Measurements from ENCODE around the gene MFN2. TPM values are rescaled to one million over a fixed set of nuclear protein-coding genes. Genes with fewer than 3 reads are reported as not detected.

Gene MFN2
- total and polyA plus RNA-seq, 4 donors, result 17.2 to 87.8 (median 43.2) TPM

GRCh38 chr1:12034381-12034801 is 54.1 kb downstream of the MFN2 start:
- no peak overlapping the region for H3K27ac ChIP-seq (ENCODE audit: low read depth in 1 of 2, low read length in 2 of 2)
- WGBS, result 74% methylated on average over 7 of the region's 7 CpGs
- TF ChIP-seq ZBTB33 (IDR thresholded peaks at IDR 0.05) (no peak), GABPA (IDR thresholded peaks at IDR 0.05 in 1 of 2, conservative IDR thresholded peaks at IDR 0.05 in 1 of 2) (no peak), FOXA1 (IDR thresholded peaks at IDR 0.05) (no peak), HNF4A (conservative IDR thresholded peaks at IDR 0.05) (peak in 1 of 2 donors; percentile 4), EGR1 (IDR thresholded peaks at IDR 0.05; ENCODE audit: low read depth in 2 of 2) (no peak), ATF3 (IDR thresholded peaks at IDR 0.05) (no peak), MAX (IDR thresholded peaks at IDR 0.05) (no peak), REST (IDR thresholded peaks at IDR 0.05) (no peak), NR2F2 (IDR thresholded peaks at IDR 0.05) (no peak), JUND (IDR thresholded peaks at IDR 0.05) (no peak), TAF1 (conservative IDR thresholded peaks at IDR 0.05) (no peak), SP1 (IDR thresholded peaks at IDR 0.05) (no peak), RAD21 (IDR thresholded peaks at IDR 0.05) (no peak), CTCF (IDR thresholded peaks at IDR 0.05; ENCODE audit: low read depth, low read length, missing input control) (no peak), RXRA (IDR thresholded peaks at IDR 0.05) (peak in 1 of 2 donors; percentile 6)
- H3K4me3 ChIP-seq (ENCODE audit: low read depth in 1 of 3, low read length in 3 of 3), result no peak overlapping the region
- peaks cover 0 to 4% (median 1%) of the 10 kb centered on the region in 4 donors for H3K4me1 ChIP-seq (ENCODE audit: control insufficient read depth in 4 of 4, insufficient read depth in 4 of 4, low read length in 3 of 4)
- DNase-seq (ENCODE audit: low spot score), result no peak
- H3K27me3 ChIP-seq (ENCODE audit: control insufficient read depth in 4 of 4, insufficient read depth in 4 of 4, low read length in 3 of 4), result no peaks in the 10 kb centered on the region
- peaks cover 0 to 18% (median 6%) of the 10 kb centered on the region in 4 donors for H3K36me3 ChIP-seq (ENCODE audit: control insufficient read depth in 4 of 4, insufficient read depth in 3 of 4, low read depth in 1 of 4, low read length in 3 of 4)
- no peak overlapping the region for H3K9ac ChIP-seq (ENCODE audit: low read depth in 1 of 2, low read length in 2 of 2)
- H3K9me3 ChIP-seq (ENCODE audit: control insufficient read depth in 4 of 4, low read length in 3 of 4), result no peaks in the 10 kb centered on the region

GRCh38 chr1:12035312-12035711 is 55.1 kb downstream of the MFN2 start:
- TF ChIP-seq TAF1 (conservative IDR thresholded peaks at IDR 0.05) (no peak), ATF3 (IDR thresholded peaks at IDR 0.05) (no peak), REST (IDR thresholded peaks at IDR 0.05) (no peak), ZBTB33 (IDR thresholded peaks at IDR 0.05) (no peak), GABPA (IDR thresholded peaks at IDR 0.05 in 1 of 2, conservative IDR thresholded peaks at IDR 0.05 in 1 of 2) (no peak), JUND (IDR thresholded peaks at IDR 0.05) (no peak), FOXA2 (IDR thresholded peaks at IDR 0.05) (no peak), NR2F2 (IDR thresholded peaks at IDR 0.05) (no peak), SP1 (IDR thresholded peaks at IDR 0.05) (no peak), FOXA1 (IDR thresholded peaks at IDR 0.05) (no peak), MAX (IDR thresholded peaks at IDR 0.05) (no peak), HNF4A (conservative IDR thresholded peaks at IDR 0.05) (no peak)
- Histone ChIP-seq H3K27ac (ENCODE audit: low read depth in 1 of 2, low read length in 2 of 2) (no peak overlapping the region), H3K9me3 (ENCODE audit: control insufficient read depth in 4 of 4, low read length in 3 of 4) (no peaks in the 10 kb centered on the region), H3K27me3 (ENCODE audit: control insufficient read depth in 4 of 4, insufficient read depth in 4 of 4, low read length in 3 of 4) (no peaks in the 10 kb centered on the region), H3K4me3 (ENCODE audit: low read depth in 1 of 3, low read length in 3 of 3) (no peak overlapping the region), H3K9ac (ENCODE audit: low read depth in 1 of 2, low read length in 2 of 2) (no peak overlapping the region), H3K36me3 (ENCODE audit: control insufficient read depth in 4 of 4, insufficient read depth in 3 of 4, low read depth in 1 of 4, low read length in 3 of 4) (peaks cover 0 to 10% (median 5%) of the 10 kb centered on the region in 4 donors), H3K4me1 (ENCODE audit: control insufficient read depth in 4 of 4, insufficient read depth in 4 of 4, low read length in 3 of 4) (peaks cover 0 to 4% (median 1%) of the 10 kb centered on the region in 4 donors)
- 87% methylated on average over 4 of the region's 4 CpGs for WGBS
- DNase-seq (ENCODE audit: low spot score), result no peak

All from liver (tissue), 9 donors.